ENCODE data around the gene B3GNT5.

DNA sequence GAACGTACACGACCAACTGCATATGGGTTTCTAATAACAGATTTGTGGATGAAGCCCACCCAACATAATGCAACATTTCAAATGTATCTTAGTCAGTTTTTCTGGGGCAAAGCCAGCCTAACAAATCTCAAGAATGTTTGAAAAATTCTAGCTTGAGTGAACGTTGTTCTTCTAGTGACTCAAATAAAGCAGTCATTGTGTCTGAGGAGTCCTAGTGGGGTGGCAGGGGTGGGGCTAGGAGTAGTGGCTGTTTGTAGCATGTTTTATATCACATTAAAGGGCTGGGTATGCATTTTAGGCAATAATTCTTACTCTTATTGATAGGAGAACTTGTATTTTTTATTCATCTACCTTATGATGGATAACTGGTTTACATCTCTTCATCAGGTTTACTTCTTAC is 6.0 kb downstream of the B3GNT5 start:
- TF ChIP-seq CTCF (conservative IDR thresholded peaks at IDR 0.05; ENCODE audit: low read depth in 2 of 2) (no peak), POLR2AphosphoS5 (IDR thresholded peaks at IDR 0.05; ENCODE audit: low read depth) (no peak), CREB1 (CRISPR knock-in tag; IDR thresholded peaks at IDR 0.05; ENCODE audit: low read depth) (no peak), EZH2 (IDR thresholded peaks at IDR 0.05; ENCODE audit: low read depth, unreplicated experiment) (no peak)
- TF ChIP-seq, protein P1, sequence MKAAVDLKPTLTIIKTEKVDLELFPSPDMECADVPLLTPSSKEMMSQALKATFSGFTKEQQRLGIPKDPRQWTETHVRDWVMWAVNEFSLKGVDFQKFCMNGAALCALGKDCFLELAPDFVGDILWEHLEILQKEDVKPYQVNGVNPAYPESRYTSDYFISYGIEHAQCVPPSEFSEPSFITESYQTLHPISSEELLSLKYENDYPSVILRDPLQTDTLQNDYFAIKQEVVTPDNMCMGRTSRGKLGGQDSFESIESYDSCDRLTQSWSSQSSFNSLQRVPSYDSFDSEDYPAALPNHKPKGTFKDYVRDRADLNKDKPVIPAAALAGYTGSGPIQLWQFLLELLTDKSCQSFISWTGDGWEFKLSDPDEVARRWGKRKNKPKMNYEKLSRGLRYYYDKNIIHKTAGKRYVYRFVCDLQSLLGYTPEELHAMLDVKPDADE (IDR thresholded peaks at IDR 0.05) = no peak
- TF ChIP-seq, protein P2, sequence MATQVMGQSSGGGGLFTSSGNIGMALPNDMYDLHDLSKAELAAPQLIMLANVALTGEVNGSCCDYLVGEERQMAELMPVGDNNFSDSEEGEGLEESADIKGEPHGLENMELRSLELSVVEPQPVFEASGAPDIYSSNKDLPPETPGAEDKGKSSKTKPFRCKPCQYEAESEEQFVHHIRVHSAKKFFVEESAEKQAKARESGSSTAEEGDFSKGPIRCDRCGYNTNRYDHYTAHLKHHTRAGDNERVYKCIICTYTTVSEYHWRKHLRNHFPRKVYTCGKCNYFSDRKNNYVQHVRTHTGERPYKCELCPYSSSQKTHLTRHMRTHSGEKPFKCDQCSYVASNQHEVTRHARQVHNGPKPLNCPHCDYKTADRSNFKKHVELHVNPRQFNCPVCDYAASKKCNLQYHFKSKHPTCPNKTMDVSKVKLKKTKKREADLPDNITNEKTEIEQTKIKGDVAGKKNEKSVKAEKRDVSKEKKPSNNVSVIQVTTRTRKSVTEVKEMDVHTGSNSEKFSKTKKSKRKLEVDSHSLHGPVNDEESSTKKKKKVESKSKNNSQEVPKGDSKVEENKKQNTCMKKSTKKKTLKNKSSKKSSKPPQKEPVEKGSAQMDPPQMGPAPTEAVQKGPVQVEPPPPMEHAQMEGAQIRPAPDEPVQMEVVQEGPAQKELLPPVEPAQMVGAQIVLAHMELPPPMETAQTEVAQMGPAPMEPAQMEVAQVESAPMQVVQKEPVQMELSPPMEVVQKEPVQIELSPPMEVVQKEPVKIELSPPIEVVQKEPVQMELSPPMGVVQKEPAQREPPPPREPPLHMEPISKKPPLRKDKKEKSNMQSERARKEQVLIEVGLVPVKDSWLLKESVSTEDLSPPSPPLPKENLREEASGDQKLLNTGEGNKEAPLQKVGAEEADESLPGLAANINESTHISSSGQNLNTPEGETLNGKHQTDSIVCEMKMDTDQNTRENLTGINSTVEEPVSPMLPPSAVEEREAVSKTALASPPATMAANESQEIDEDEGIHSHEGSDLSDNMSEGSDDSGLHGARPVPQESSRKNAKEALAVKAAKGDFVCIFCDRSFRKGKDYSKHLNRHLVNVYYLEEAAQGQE (IDR thresholded peaks at IDR 0.05; ENCODE audit: unreplicated experiment) = no peak
